PC-3 (cell line): ENCODE data around the gene HYAL2. TPM values are rescaled to one million over a fixed set of nuclear protein-coding genes. Genes with fewer than 3 reads are reported as not detected.

Experiments
- ATAC-seq: fragments of 200-7000 bp; cut with Tn5 transposase; 2 replicates; pipeline ENCODE4 v1.9.1; 2020; ENCODE audit warnings: mild to moderate bottlenecking, moderate library complexity
- BruUV-seq: library from RNA; stranded (reverse); fragments of 400-500 nt; replicated peaks from 2 replicates; lab custom pipeline; 2021; lab: Mats Ljungman, UMichigan
- CTCF ChIA-PET: fragments of 300-600 bp; sonication (Branson Sonifier 250); formaldehyde crosslinking; loops from one replicate; lab custom pipeline; 2022; ENCODE audit warnings: antibody characterized with exemption; lab: Charles Lee
- POLR2A ChIA-PET: fragments of 300-600 bp; sonication (Branson Sonifier 250); formaldehyde crosslinking; loops from one replicate; lab custom pipeline; 2022; ENCODE audit warnings: antibody characterized with exemption; ENCODE audit not compliant: unreplicated experiment; lab: Charles Lee
- DNase-seq: peaks from one replicate; pipeline ENCODE4 v3.0.0-alpha.2; 2015
- H2AFZ ChIP-seq: fragments of 300-600 bp; sonication (generic); 2 replicates; pipeline ENCODE4 v1.6.0; 2016; ENCODE audit warnings: antibody characterized with exemption, low read length
- H3F3A ChIP-seq: fragments of 300-600 bp; sonication (generic); one replicate; pipeline ENCODE4 v1.6.0; 2017; ENCODE audit warnings: antibody characterized with exemption, low read length, control low read depth, mild to moderate bottlenecking; ENCODE audit not compliant: unreplicated experiment
- H3K27ac ChIP-seq: fragments of 300-600 bp; sonication (generic); 2 replicates; pipeline ENCODE4 v1.5.1; 2016; ENCODE audit warnings: mild to moderate bottlenecking, low read length
- H3K27me3 ChIP-seq: fragments of 300-600 bp; sonication (generic); 2 replicates; pipeline ENCODE4 v1.6.1; 2016; ENCODE audit warnings: low read length, mixed read lengths
- H3K36me3 ChIP-seq: fragments of 300-600 bp; sonication (generic); 2 replicates; pipeline ENCODE4 v1.6.1; 2016; ENCODE audit warnings: low read depth, mixed run types, low read length, mixed read lengths
- H3K4me1 ChIP-seq: fragments of 300-600 bp; sonication (generic); 2 replicates; pipeline ENCODE4 v1.5.1; 2016; ENCODE audit warnings: low read length; ENCODE audit not compliant: insufficient read depth
- H3K4me2 ChIP-seq: fragments of 300-600 bp; sonication (generic); 2 replicates; pipeline ENCODE4 v1.6.0; 2016; ENCODE audit warnings: low read length
- H3K4me3 ChIP-seq: fragments of 300-600 bp; sonication (generic); 2 replicates; pipeline ENCODE4 v1.5.1; 2016; ENCODE audit warnings: mild to moderate bottlenecking, low read length, mixed read lengths
- H3K79me2 ChIP-seq: fragments of 300-600 bp; sonication (generic); 2 replicates; pipeline ENCODE4 v1.6.1; 2017; ENCODE audit warnings: low read length, mixed read lengths
- H3K9ac ChIP-seq: fragments of 300-600 bp; sonication (generic); 2 replicates; pipeline ENCODE4 v1.6.0; 2016; ENCODE audit warnings: mild to moderate bottlenecking, low read length
- H3K9me2 ChIP-seq: fragments of 300-600 bp; sonication (generic); replicated peaks from 2 replicates; pipeline ENCODE4 v1.6.1; 2016; ENCODE audit warnings: mixed run types, low read length, mixed read lengths
- H3K9me3 ChIP-seq: fragments of 300-600 bp; sonication (generic); 2 replicates; pipeline ENCODE4 v1.6.1; 2016; ENCODE audit warnings: low read length, mixed read lengths
- H4K20me1 ChIP-seq: fragments of 300-600 bp; sonication (generic); 2 replicates; pipeline ENCODE4 v1.6.1; 2016; ENCODE audit warnings: low read length, mixed read lengths
- CTCF ChIP-seq: fragments of 300-600 bp; sonication (generic); conservative IDR thresholded peaks from 2 replicates; pipeline ENCODE4 v1.5.1; 2017; ENCODE audit warnings: antibody characterized with exemption, low read depth, mild to moderate bottlenecking, low read length
- EZH2 ChIP-seq: fragments of 300-600 bp; sonication (generic); IDR thresholded peaks from one replicate; pipeline ENCODE4 v1.6.1; 2017; ENCODE audit warnings: antibody characterized with exemption, mild to moderate bottlenecking, low read length; ENCODE audit not compliant: unreplicated experiment
- EZH2phosphoT487 ChIP-seq: fragments of 300-600 bp; sonication (generic); IDR thresholded peaks from 2 replicates; pipeline ENCODE4 v1.6.1; 2018; ENCODE audit warnings: mild to moderate bottlenecking, antibody characterized with exemption, low read length, borderline replicate concordance
- intact Hi-C: fragments of 100-400 bp; cut with micrococcal nuclease; formaldehyde crosslinking; loops from 2 replicates; pipeline ENCODE4 v1.9.0; 2023
- total RNA-seq: library from RNA; depleted of rRNA; stranded (reverse); fragments of >200 nt; gene quantifications from 2 replicates; pipeline ENCODE4 v1.2.3, GENCODE V29; 2014

Gene HYAL2
- total RNA-seq, 1 experiment from 2014 or later: 97.8 TPM

GRCh38 chr3:50304601-50305000 is 17.9 kb downstream of the HYAL2 start:
- Histone ChIP-seq H3K36me3 (no peaks in the 10 kb centered on the region; the same call in 1 of the 2 replicates), H4K20me1 (no peaks in the 10 kb centered on the region), H3K4me1 (peaks cover 10% of the 10 kb centered on the region), H3K4me3 (no peak overlapping the region), H2AFZ (no peak overlapping the region), H3K9ac (no peak overlapping the region), H3K27ac (no peak overlapping the region), H3K27me3 (no peaks in the 10 kb centered on the region), H3K79me2 (0 out of 2 replicates have a peak, but pooled peaks cover 3% of the 10 kb centered on the region), H3F3A (no peaks in the 10 kb centered on the region), H3K4me2 (no peak overlapping the region), H3K9me2 (no peaks in the 10 kb centered on the region), H3K9me3 (0 out of 2 replicates have a peak, but pooled peaks cover 5% of the 10 kb centered on the region)
- ChIA-PET CTCF (no interaction called here), POLR2A (no interaction called here)
- BruUV-seq: no TSS peak
- DNase-seq: peak; percentile 33
- TF ChIP-seq EZH2 (no peak), EZH2phosphoT487 (no peak), CTCF (no peak)
- ATAC-seq: no peak
- intact Hi-C loops: no loop called here

- H3K27me3 ChIP-seq: no peaks in the 10 kb centered on the region
- ATAC-seq (no peak), DNase-seq (no peak)
- POLR2A ChIA-PET: no interaction called here
- CTCF ChIA-PET: interaction anchor here (0.6 to 1.0 kb wide), 2 partner anchors 21 to 170 kb away, joined by 4 to 22 read pairs; no protein-coding TSS in a partner anchor
- no peaks in the 10 kb centered on the region for H3F3A ChIP-seq
- intact Hi-C loops: no loop called here
- H3K9ac ChIP-seq: no peak within 1 kb of the TSS
- H3K4me3 ChIP-seq: no peak within 1 kb of the TSS
- H3K4me2 ChIP-seq: no peak within 1 kb of the TSS
- no peak within 1 kb of the TSS for H2AFZ ChIP-seq
- H3K36me3 ChIP-seq: no peaks in the 10 kb centered on the region; the same call in 1 of the 2 replicates
- no peak within 1 kb of the TSS for H3K27ac ChIP-seq
- TF ChIP-seq EZH2phosphoT487 (no peak), CTCF (peak; percentile 28)
- peaks cover 18% of the 10 kb centered on the region for H3K4me1 ChIP-seq
- no peaks in the 10 kb centered on the region for H3K9me2 ChIP-seq
- 0 out of 2 replicates have a peak, but pooled peaks cover 5% of the 10 kb centered on the region for H3K9me3 ChIP-seq
- peaks cover 11% of the 10 kb centered on the region for H3K79me2 ChIP-seq
- BruUV-seq: no TSS peak
- no peaks in the 10 kb centered on the region for H4K20me1 ChIP-seq
Measured at GRCh38 chr3:50303013-50303815, 19.3 kb downstream of the HYAL2 start, which contains the start of gene HYAL1. TSS of gene HYAL1 (minus strand) at chr3:50303574. CDS start at chr3:50302956, 618 bp downstream.
